ENCODE results near the gene CHCHD6. TPM values are rescaled to one million over a fixed set of nuclear protein-coding genes. Genes with fewer than 3 reads are reported as not detected.

The CHCHD6 gene
- total and polyA plus RNA-seq, 2 donors (not counting 3 experiments of a cell fraction or from before 2014, with no cell fraction given), result 8.4 to 10.1 TPM

GRCh38 chr3:126887686-126888085, 183.6 kb downstream of the CHCHD6 start:
- ChIA-PET CTCF (interaction anchor here (0.9 to 1.3 kb wide), 2 partner anchors 11 to 20 kb away, joined by 3 read pairs; no protein-coding TSS in a partner anchor), POLR2A (no interaction called here)
- Histone ChIP-seq H3K4me1 (ENCODE audit: control insufficient read depth, extremely low read depth, insufficient read depth, low read length) (peaks cover 11% of the 10 kb centered on the region), H3K27me3 (ENCODE audit: control insufficient read depth in 2 of 2, insufficient read depth in 2 of 2, low read length in 2 of 2) (no peaks in the 10 kb centered on the region), H3K79me2 (ENCODE audit: control insufficient read depth, insufficient read depth, low read length) (no peaks in the 10 kb centered on the region), H3K27ac (ENCODE audit: insufficient read depth, low read depth, low read length) (no peak overlapping the region), H4K20me1 (replicated peaks; ENCODE audit: control insufficient read depth, extremely low read depth, insufficient read depth, low read length) (no peaks in the 10 kb centered on the region), H2AFZ (ENCODE audit: low read depth, low read length) (no peak overlapping the region), H3K36me3 (ENCODE audit: control insufficient read depth in 2 of 2, extremely low read depth in 1 of 2, insufficient read depth in 2 of 2, low read length in 2 of 2) (no peaks in the 10 kb centered on the region), H3K9me1 (replicated peaks; ENCODE audit: control insufficient read depth, extremely low read depth, insufficient read depth, low read length) (no peaks in the 10 kb centered on the region), H3K9ac (replicated peaks; ENCODE audit: extremely low read depth, insufficient read depth, low read length) (no peak overlapping the region), H3K9me3 (replicated peaks; ENCODE audit: control insufficient read depth, insufficient read depth, low read length) (no peaks in the 10 kb centered on the region), H3K4me2 (ENCODE audit: insufficient read depth, low read length) (no peak overlapping the region), H3K4me3 (replicated peaks in 1 of 3; ENCODE audit: insufficient read depth in 1 of 3, low read depth in 1 of 3, low read length in 3 of 3) (no peak overlapping the region)
- no peak for FAIRE-seq
- intact Hi-C loops (cut with micrococcal nuclease) (loop anchor here (2.0 kb wide), 1 partner anchor 23 kb away; no protein-coding TSS in a partner anchor), dilution Hi-C loops (cut with MboI; ENCODE audit: extremely low pct_ligation_motif_present, low sequenced_read_pairs) (no loop called here)
- no peak for DNase-seq (ENCODE audit: low read depth, low spot score)
- TF ChIP-seq FOS (IDR thresholded peaks at IDR 0.05; ENCODE audit: borderline replicate concordance, insufficient read depth, low read length) (no peak), GATA2 (IDR thresholded peaks at IDR 0.05; ENCODE audit: insufficient read depth, insufficient read length, low read depth, low read length) (no peak), POLR2AphosphoS5 (IDR thresholded peaks at IDR 0.05; ENCODE audit: insufficient read depth, low read depth, low read length) (no peak), MYC (IDR thresholded peaks at IDR 0.05; ENCODE audit: low read depth, low read length) (no peak), EZH2 (IDR thresholded peaks at IDR 0.05; ENCODE audit: borderline replicate concordance, low read depth, low read length, severe bottlenecking) (no peak), POLR2A (IDR thresholded peaks at IDR 0.05; ENCODE audit: low read depth, low read length) (no peak), JUN (IDR thresholded peaks at IDR 0.05; ENCODE audit: borderline replicate concordance, insufficient read depth, insufficient read length, low read depth) (no peak)
- TF ChIP-seq, protein P1, sequence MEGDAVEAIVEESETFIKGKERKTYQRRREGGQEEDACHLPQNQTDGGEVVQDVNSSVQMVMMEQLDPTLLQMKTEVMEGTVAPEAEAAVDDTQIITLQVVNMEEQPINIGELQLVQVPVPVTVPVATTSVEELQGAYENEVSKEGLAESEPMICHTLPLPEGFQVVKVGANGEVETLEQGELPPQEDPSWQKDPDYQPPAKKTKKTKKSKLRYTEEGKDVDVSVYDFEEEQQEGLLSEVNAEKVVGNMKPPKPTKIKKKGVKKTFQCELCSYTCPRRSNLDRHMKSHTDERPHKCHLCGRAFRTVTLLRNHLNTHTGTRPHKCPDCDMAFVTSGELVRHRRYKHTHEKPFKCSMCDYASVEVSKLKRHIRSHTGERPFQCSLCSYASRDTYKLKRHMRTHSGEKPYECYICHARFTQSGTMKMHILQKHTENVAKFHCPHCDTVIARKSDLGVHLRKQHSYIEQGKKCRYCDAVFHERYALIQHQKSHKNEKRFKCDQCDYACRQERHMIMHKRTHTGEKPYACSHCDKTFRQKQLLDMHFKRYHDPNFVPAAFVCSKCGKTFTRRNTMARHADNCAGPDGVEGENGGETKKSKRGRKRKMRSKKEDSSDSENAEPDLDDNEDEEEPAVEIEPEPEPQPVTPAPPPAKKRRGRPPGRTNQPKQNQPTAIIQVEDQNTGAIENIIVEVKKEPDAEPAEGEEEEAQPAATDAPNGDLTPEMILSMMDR (IDR thresholded peaks at IDR 0.05; ENCODE audit: extremely low read depth in 1 of 2, insufficient read depth in 1 of 2, low read depth in 1 of 2, low read length in 2 of 2), result no peak
- TF ChIP-seq, protein P2, sequence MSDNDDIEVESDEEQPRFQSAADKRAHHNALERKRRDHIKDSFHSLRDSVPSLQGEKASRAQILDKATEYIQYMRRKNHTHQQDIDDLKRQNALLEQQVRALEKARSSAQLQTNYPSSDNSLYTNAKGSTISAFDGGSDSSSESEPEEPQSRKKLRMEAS (IDR thresholded peaks at IDR 0.05; ENCODE audit: insufficient read depth, insufficient read length), result no peak
- no TSS peak for BruUV-seq (replicated peaks)

Data from endothelial cell of umbilical vein (primary cell).